Activated gamma-delta T cell treated with anti-CD3 and anti-CD28 coated beads, Interleukin-2, amount 50 U/mL, for 16 hours (primary cell): ENCODE measurements around the gene SPON1.
"Not testable (repeated sequence)": the region's sequence is repeated elsewhere in the genome, so short reads cannot be mapped to it uniquely, and the experiment has no call there.

ENCODE experiments used
- DNase-seq: peaks from one replicate; pipeline ENCODE4 v3.0.0-alpha.2; 2020; ENCODE audit warnings: low read depth

SPON1 gene

GRCh38 chr11:13962562-13963168, at the start of gene SPON1:
Gene SPON1, plus strand, starts transcription at chr11:13962723. Its CDS starts 182 bp downstream, at chr11:13962905.
- DNase-seq = peak; percentile 16

DNA sequence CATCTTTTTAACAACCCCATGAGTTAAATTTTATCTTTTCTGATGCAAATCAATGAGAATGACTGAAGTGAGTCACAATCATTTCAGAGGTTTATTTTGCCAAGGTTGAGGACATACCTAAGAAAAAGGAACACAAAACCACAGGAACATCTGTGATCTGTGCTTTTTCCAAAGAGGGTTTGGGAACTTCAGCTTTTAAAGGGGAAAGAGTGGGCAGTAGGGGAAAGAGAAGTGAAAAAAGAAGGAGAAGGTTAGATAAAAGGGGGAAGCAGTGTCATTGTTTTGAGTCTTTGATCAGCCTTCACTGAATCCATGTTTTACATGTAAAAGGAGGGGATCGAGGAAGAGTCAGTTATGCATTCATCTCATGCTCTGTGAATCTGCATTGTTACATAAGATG, 45.3 kb upstream of the SPON1 start:
- DNase-seq = no peak

DNA sequence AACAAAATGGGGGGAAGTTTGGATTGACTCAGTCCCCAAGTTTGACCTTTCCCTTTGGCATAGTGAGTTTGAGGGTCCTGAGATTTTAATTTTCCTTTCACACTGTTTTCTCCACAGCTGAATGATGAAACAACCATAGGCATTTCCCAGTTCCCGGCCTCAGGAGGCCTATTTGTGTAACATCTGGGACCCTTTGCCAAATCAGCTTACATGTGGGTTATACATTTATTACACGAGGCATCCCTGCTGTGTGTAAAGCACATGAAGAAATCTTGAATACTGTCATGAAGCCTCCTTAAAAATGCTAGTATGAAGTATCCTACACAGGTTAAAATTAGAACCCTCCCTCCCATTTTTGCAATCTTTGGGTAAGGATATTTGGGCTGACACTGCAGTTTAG, 44.6 kb upstream of the SPON1 start:
- DNase-seq = no peak

- DNase-seq = no peak
These were observed 41.8 kb upstream of the SPON1 start for GRCh38 chr11:13920756-13921155.

- no peak for DNase-seq
These were observed 41.0 kb upstream of the SPON1 start for GRCh38 chr11:13921545-13921944.

GRCh38 chr11:13923182-13923581, 39.3 kb upstream of the SPON1 start:
- no peak for DNase-seq

DNA sequence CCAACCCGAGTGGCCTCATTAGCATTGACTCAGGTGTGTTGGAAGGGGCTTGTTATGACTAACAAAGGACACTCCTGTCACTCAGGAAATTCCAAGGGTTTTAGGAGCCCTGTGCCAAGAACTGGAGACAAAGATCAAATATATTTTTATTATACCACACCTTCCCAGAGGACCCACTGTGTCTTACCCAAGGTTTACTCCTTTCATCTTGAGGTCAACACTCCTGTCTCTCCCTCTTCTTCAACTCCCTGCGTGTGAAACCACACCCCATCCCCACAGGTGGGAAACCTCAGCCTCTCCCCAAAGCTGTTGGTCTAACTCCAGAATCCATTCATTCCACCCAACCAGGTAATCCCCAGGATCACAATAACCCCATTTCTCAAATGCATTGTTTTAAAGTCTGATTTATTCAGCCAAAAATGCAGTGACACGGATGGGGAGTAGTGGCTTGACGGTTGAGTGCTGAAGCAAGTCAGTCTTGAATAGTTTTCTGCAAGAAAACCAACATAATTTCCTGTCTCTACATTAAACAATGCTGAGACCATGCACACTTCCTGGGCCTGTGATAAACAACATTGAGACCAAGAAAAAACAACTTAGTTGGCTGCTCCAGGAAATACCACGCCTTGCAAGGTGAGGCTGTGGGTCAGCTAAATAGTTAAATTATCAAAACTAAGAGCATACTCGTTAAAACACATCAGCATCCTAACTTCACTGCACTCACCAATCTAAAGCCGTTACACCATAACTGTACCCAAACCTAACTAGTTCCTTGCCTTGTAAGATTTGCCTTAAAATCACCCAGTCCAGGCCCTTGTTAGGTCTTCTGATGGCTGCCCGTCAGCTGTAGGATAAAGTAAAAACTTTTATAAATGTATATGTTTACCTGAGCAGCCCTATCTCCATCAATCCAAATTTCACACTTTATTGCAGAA, 38.5 kb upstream of the SPON1 start:
- DNase-seq = no peak

GRCh38 chr11:13924801-13925327, 37.7 kb upstream of the SPON1 start:
- no peak for DNase-seq

GRCh38 chr11:13926366-13926765, 36.2 kb upstream of the SPON1 start:
- not testable (repeated sequence) for DNase-seq

DNA sequence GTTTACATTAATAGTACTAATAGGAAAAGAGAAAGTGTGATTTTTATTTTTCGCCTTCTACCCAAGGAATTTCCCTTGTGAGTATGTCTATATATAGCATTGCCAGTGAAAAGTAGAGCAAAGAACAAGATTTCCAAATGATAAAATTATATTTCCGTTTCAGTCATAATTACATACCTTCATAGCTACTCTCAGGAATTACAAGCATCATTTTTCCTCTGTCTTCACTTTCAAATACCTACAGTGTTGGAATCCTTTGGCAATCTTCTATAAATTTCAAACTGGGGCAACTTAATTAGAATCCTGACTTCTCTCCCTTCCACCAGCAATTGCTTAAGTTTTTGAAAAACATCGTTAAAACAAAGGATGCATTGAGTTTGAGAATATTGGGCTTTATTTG, 35.5 kb upstream of the SPON1 start:
- DNase-seq = no peak

- DNase-seq = no peak
These were observed 35.0 kb upstream of the SPON1 start for GRCh38 chr11:13927481-13927880.

DNA sequence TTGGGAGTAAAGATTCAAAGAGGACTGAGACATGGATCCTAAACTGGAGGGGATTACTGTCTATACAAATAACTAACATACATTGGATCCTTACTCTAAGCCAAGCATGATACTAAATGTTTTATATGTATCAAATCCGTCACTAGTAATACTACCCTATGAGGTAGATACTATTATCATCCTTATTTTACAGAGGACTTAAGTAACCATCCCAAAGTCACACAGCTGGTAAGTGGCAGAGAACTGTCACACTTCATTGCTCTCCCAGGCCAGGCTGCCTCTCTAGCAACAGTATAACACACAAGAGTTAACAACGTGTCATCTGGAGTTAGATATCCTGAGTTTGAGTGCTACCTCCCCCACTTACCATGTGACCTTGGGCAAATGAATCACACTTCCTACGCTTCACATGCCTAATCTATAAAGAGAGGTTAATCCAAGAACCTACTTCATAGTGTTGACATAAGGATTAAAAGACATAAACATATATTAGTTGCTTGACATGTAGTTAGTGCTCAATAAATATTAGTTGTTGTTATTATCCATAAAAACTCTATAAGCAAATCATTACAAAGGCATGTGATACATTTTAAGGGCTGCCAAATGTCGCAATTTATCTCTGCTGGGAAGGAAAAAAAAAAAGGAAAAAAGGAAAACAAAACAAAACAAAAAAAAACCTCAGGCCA, 33.8 kb upstream of the SPON1 start:
- no peak for DNase-seq

GRCh38 chr11:13929395-13929891, 33.1 kb upstream of the SPON1 start:
- DNase-seq = no peak

- no peak for DNase-seq
These were observed 31.2 kb upstream of the SPON1 start for GRCh38 chr11:13931356-13931755.

GRCh38 chr11:13937154-13937553, 25.4 kb upstream of the SPON1 start:
- DNase-seq = not testable (repeated sequence)

GRCh38 chr11:13938829-13939228, 23.7 kb upstream of the SPON1 start:
- not testable (repeated sequence) for DNase-seq

GRCh38 chr11:13939961-13940906, 22.3 kb upstream of the SPON1 start:
- DNase-seq = no peak

GRCh38 chr11:13940907-13941256, 21.6 kb upstream of the SPON1 start:
- DNase-seq = no peak

GRCh38 chr11:13941775-13942174, 20.7 kb upstream of the SPON1 start:
- DNase-seq = no peak

DNA sequence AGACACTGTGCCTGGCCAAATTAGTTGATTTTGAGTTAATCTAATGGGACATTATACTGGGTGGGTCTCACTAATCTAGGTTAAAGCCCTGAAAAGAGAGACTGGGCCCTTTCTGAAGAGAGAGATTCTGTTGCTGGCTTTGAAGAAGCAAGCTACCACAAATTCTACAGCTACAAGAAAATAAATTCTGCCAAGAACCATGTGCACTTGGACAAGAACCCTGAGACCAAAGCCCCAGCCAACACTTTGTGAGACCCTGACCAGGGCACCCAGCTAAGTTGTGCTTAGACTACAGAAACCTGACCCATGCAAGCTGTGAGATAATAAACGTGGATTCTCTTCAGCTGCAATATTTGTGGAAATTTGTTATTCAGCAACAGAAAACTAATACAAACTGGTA, 20.1 kb upstream of the SPON1 start:
- no peak for DNase-seq

DNA sequence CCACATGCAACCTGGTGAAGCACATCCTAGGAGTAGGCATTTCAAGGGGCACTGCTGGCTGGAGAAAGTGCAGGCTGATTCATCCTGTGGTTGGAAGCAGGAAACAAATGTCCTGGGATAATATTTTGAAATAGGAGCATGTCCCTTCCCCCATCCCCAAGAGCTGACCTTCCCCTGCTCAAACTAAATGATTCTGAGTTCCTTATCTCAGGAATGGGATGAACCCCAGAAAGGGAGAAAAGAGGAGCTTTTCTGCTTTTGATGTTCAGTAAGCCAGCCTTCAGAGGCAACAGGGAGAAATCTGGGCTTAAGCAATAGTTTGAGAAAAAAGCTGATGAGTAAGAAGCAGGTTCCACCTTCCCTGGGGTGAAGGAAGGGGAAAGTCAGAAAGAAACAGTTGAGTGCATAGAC, 19.5 kb upstream of the SPON1 start:
- no peak for DNase-seq
